ENCODE results near the gene USH2A. TPM values are rescaled to one million over a fixed set of nuclear protein-coding genes. Genes with fewer than 3 reads are reported as not detected.

Gene USH2A
- total and polyA plus RNA-seq, 3 donors from 2014 or later: 1.6 to 2.5 (median 1.8) TPM

GRCh38 chr1:216186816-216187215 lies 236.4 kb downstream of the USH2A start:
- H3K27ac ChIP-seq: no peak overlapping the region
- intact Hi-C loops (cut with DNase I; ENCODE audit: low total_unique reads): no loop called here
- TF ChIP-seq POLR2A (IDR thresholded peaks at IDR 0.05) (no peak), CTCF (IDR thresholded peaks at IDR 0.05) (no peak)
- no peak for DNase-seq
- H3K4me1 ChIP-seq: no peaks in the 10 kb centered on the region
- 62 to 77% methylated on average over 2 of the region's 2 CpGs for WGBS, 2 donors
- no peaks in the 10 kb centered on the region for H3K9me3 ChIP-seq
- no peaks in the 10 kb centered on the region for H3K36me3 ChIP-seq (ENCODE audit: low read depth, missing control alignments)
- no peak overlapping the region for H3K4me3 ChIP-seq
- no peaks in the 10 kb centered on the region for H3K27me3 ChIP-seq

GRCh38 chr1:216186141-216186540 lies 237.1 kb downstream of the USH2A start:
- 75 to 78% methylated on average over 2 of the region's 2 CpGs for WGBS, 2 donors
- Histone ChIP-seq H3K27me3 (no peaks in the 10 kb centered on the region), H3K36me3 (ENCODE audit: low read depth, missing control alignments) (no peaks in the 10 kb centered on the region), H3K9me3 (no peaks in the 10 kb centered on the region), H3K4me1 (no peaks in the 10 kb centered on the region), H3K27ac (no peak overlapping the region), H3K4me3 (no peak overlapping the region)
- intact Hi-C loops (cut with DNase I; ENCODE audit: low total_unique reads): no loop called here
- DNase-seq: no peak
- TF ChIP-seq CTCF (IDR thresholded peaks at IDR 0.05) (no peak), POLR2A (IDR thresholded peaks at IDR 0.05) (no peak)

GRCh38 chr1:216184126-216184680 lies 239.0 kb downstream of the USH2A start:
- DNase-seq: no peak
- H3K36me3 ChIP-seq (ENCODE audit: low read depth, missing control alignments): no peaks in the 10 kb centered on the region
- H3K4me3 ChIP-seq: no peak overlapping the region
- no peak overlapping the region for H3K27ac ChIP-seq
- intact Hi-C loops (cut with DNase I; ENCODE audit: low total_unique reads): no loop called here
- H3K4me1 ChIP-seq: no peaks in the 10 kb centered on the region
- H3K9me3 ChIP-seq: no peaks in the 10 kb centered on the region
- 51 to 73% methylated on average over 2 of the region's 2 CpGs for WGBS, 2 donors
- no peaks in the 10 kb centered on the region for H3K27me3 ChIP-seq
- TF ChIP-seq POLR2A (IDR thresholded peaks at IDR 0.05): no peak
- no peak for TF ChIP-seq CTCF (IDR thresholded peaks at IDR 0.05)

- H3K36me3 ChIP-seq (ENCODE audit: low read depth, missing control alignments): no peaks in the 10 kb centered on the region
- H3K4me3 ChIP-seq: no peak overlapping the region
- intact Hi-C loops (cut with DNase I; ENCODE audit: low total_unique reads): no loop called here
- no peaks in the 10 kb centered on the region for H3K9me3 ChIP-seq
- WGBS, 2 donors: 55 to 65% methylated on average over 6 of the region's 6 CpGs
- TF ChIP-seq CTCF (IDR thresholded peaks at IDR 0.05) (no peak), POLR2A (IDR thresholded peaks at IDR 0.05) (no peak)
- H3K4me1 ChIP-seq: no peaks in the 10 kb centered on the region
- no peaks in the 10 kb centered on the region for H3K27me3 ChIP-seq
- H3K27ac ChIP-seq: no peak overlapping the region
- no peak for DNase-seq
Measured at GRCh38 chr1:216183454-216183853, 239.8 kb downstream of the USH2A start.

- Histone ChIP-seq H3K27me3 (no peaks in the 10 kb centered on the region), H3K27ac (no peak overlapping the region), H3K4me3 (no peak overlapping the region), H3K4me1 (no peaks in the 10 kb centered on the region), H3K36me3 (ENCODE audit: low read depth, missing control alignments) (no peaks in the 10 kb centered on the region), H3K9me3 (no peaks in the 10 kb centered on the region)
- TF ChIP-seq POLR2A (IDR thresholded peaks at IDR 0.05): no peak
- no peak for TF ChIP-seq CTCF (IDR thresholded peaks at IDR 0.05)
- DNase-seq: no peak
- WGBS, 2 donors: 45 to 58% methylated on average over 4 of the region's 4 CpGs
- intact Hi-C loops (cut with DNase I; ENCODE audit: low total_unique reads): no loop called here
Measured at GRCh38 chr1:216183007-216183406, 240.2 kb downstream of the USH2A start.

Measured in testis (tissue), 3 donors.